HepG2 (cell line): ENCODE data around the gene PGPEP1. TPM values are rescaled to one million over a fixed set of nuclear protein-coding genes. Genes with fewer than 3 reads are reported as not detected.

Source experiments
- ARID2 ChIP-seq: sonication (generic); formaldehyde crosslinking; IDR thresholded peaks from 2 replicates; pipeline ENCODE4 v1.8.1; 2022; ENCODE audit warnings: mild to moderate bottlenecking, missing genetic modification reagents, borderline replicate concordance
- CHD4 ChIP-seq: fragments of 200-600 bp; sonication (generic); IDR thresholded peaks from 2 replicates; pipeline ENCODE4 v1.7.0; 2017; ENCODE audit warnings: mild to moderate bottlenecking, low read length, borderline replicate concordance
- GMEB2 ChIP-seq: IDR thresholded peaks from 2 replicates; pipeline ENCODE4 v1.6.1; 2016; ENCODE audit warnings: missing biosample characterization, missing genetic modification reagents, low read depth
- HNF4G ChIP-seq, 2 experiments: sonication (generic) in 1 of 2; formaldehyde crosslinking in 1 of 2; IDR thresholded peaks; 2 replicates each; pipeline versions ENCODE4 v1.4.0 to v1.6.1; 2011 to 2020; ENCODE audit warnings: borderline replicate concordance in 2 of 2, low read depth in 2 of 2, mild to moderate bottlenecking in 2 of 2, low read length in 1 of 2, missing genetic modification reagents in 1 of 2, moderate library complexity in 1 of 2
- KAT8 ChIP-seq: IDR thresholded peaks from 2 replicates; pipeline ENCODE4 v1.6.1; 2016; ENCODE audit warnings: missing genetic modification reagents, missing compliant biosample characterization
- KDM3A ChIP-seq: IDR thresholded peaks from 2 replicates; pipeline ENCODE4 v1.6.1; 2018; ENCODE audit warnings: low read depth, missing compliant biosample characterization
- NFYB ChIP-seq: sonication (generic); formaldehyde crosslinking; IDR thresholded peaks from 2 replicates; pipeline ENCODE4 v1.4.0; 2020; ENCODE audit warnings: missing genetic modification reagents
- POLR2AphosphoS5 ChIP-seq: IDR thresholded peaks from 2 replicates; pipeline ENCODE4 v1.6.1; 2012; ENCODE audit warnings: low read depth, low read length
- SIN3A ChIP-seq: IDR thresholded peaks from 2 replicates; pipeline ENCODE4 v1.6.1; 2011; ENCODE audit warnings: low read depth, mild to moderate bottlenecking, control low read depth, low read length, borderline replicate concordance
- SMC3 ChIP-seq: IDR thresholded peaks from 2 replicates; pipeline ENCODE4 v1.6.1; 2011; ENCODE audit warnings: low read length, improper control_type of control experiment
- THYN1 ChIP-seq: sonication (generic); formaldehyde crosslinking; IDR thresholded peaks from 2 replicates; pipeline ENCODE4 v1.8.1; 2023; ENCODE audit warnings: low read depth, mild to moderate bottlenecking, moderate library complexity, missing genetic modification reagents, borderline replicate concordance
- ZNF446 ChIP-seq: sonication (generic); formaldehyde crosslinking; IDR thresholded peaks from 2 replicates; pipeline ENCODE4 v1.5.0; 2020; ENCODE audit warnings: mild to moderate bottlenecking, missing genetic modification reagents
- ZNF552 ChIP-seq: sonication (generic); formaldehyde crosslinking; IDR thresholded peaks from 2 replicates; pipeline ENCODE4 v1.9.0; 2022; ENCODE audit warnings: missing genetic modification reagents, mild to moderate bottlenecking, borderline replicate concordance
- ZNF850 ChIP-seq: sonication (generic); formaldehyde crosslinking; conservative IDR thresholded peaks from 2 replicates; pipeline ENCODE4 v1.9.0; 2021; ENCODE audit warnings: mild to moderate bottlenecking, missing genetic modification reagents
- ZSCAN22 ChIP-seq: sonication (generic); formaldehyde crosslinking; IDR thresholded peaks from 2 replicates; pipeline ENCODE4 v1.4.0; 2020; ENCODE audit warnings: mild to moderate bottlenecking, missing genetic modification reagents
- polyA plus RNA-seq, 8 experiments: library from polyadenylated mRNA; depleted of rRNA in 3 of 8; stranded (reverse) in 7 of 8; unstranded in 1 of 8; fragments of >200 nt; fragmentation: Illumina TruSeq in 4 of 8; extraction: Trizol in 4 of 8; gene quantifications; 2 replicates each; pipeline versions ENCODE4 v1.2.1 to v1.2.3, GENCODE V29; 2011 to 2016; ENCODE audit warnings: low read depth in 4 of 8, missing spikeins in 1 of 8, mixed read lengths in 1 of 8; ENCODE audit not compliant: insufficient read depth in 1 of 8
- total RNA-seq, 5 experiments: library from RNA; depleted of rRNA; stranded (reverse); fragments of >200 nt; fragmentation: Illumina TruSeq; extraction: Trizol; gene quantifications; 2 replicates each; pipeline ENCODE4 v1.2.3, GENCODE V29; 2016; ENCODE audit warnings: low read depth in 1 of 5
- TF ChIP-seq, protein P1 (sequence below): sonication (generic); formaldehyde crosslinking; IDR thresholded peaks from 2 replicates; pipeline ENCODE4 v1.4.0; 2020; ENCODE audit warnings: missing genetic modification reagents
- TF ChIP-seq, protein P2 (sequence below): sonication (generic); formaldehyde crosslinking; IDR thresholded peaks from 2 replicates; pipeline ENCODE4 v1.4.0; 2020; ENCODE audit warnings: mild to moderate bottlenecking, missing genetic modification reagents
- TF ChIP-seq, protein P3 (sequence below): sonication (generic); formaldehyde crosslinking; IDR thresholded peaks from 2 replicates; pipeline ENCODE4 v1.5.0; 2020; ENCODE audit warnings: mild to moderate bottlenecking, missing genetic modification reagents

Gene PGPEP1
- total and polyA plus RNA-seq, 2 of the 13 experiments (the other 11 are each of a cell fraction or from before 2014, with no cell fraction given) = 53.1 to 56.6 TPM

- TF ChIP-seq, protein P1, sequence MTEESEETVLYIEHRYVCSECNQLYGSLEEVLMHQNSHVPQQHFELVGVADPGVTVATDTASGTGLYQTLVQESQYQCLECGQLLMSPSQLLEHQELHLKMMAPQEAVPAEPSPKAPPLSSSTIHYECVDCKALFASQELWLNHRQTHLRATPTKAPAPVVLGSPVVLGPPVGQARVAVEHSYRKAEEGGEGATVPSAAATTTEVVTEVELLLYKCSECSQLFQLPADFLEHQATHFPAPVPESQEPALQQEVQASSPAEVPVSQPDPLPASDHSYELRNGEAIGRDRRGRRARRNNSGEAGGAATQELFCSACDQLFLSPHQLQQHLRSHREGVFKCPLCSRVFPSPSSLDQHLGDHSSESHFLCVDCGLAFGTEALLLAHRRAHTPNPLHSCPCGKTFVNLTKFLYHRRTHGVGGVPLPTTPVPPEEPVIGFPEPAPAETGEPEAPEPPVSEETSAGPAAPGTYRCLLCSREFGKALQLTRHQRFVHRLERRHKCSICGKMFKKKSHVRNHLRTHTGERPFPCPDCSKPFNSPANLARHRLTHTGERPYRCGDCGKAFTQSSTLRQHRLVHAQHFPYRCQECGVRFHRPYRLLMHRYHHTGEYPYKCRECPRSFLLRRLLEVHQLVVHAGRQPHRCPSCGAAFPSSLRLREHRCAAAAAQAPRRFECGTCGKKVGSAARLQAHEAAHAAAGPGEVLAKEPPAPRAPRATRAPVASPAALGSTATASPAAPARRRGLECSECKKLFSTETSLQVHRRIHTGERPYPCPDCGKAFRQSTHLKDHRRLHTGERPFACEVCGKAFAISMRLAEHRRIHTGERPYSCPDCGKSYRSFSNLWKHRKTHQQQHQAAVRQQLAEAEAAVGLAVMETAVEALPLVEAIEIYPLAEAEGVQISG (CRISPR knock-in tag) = no peak
- TF ChIP-seq, protein P2, sequence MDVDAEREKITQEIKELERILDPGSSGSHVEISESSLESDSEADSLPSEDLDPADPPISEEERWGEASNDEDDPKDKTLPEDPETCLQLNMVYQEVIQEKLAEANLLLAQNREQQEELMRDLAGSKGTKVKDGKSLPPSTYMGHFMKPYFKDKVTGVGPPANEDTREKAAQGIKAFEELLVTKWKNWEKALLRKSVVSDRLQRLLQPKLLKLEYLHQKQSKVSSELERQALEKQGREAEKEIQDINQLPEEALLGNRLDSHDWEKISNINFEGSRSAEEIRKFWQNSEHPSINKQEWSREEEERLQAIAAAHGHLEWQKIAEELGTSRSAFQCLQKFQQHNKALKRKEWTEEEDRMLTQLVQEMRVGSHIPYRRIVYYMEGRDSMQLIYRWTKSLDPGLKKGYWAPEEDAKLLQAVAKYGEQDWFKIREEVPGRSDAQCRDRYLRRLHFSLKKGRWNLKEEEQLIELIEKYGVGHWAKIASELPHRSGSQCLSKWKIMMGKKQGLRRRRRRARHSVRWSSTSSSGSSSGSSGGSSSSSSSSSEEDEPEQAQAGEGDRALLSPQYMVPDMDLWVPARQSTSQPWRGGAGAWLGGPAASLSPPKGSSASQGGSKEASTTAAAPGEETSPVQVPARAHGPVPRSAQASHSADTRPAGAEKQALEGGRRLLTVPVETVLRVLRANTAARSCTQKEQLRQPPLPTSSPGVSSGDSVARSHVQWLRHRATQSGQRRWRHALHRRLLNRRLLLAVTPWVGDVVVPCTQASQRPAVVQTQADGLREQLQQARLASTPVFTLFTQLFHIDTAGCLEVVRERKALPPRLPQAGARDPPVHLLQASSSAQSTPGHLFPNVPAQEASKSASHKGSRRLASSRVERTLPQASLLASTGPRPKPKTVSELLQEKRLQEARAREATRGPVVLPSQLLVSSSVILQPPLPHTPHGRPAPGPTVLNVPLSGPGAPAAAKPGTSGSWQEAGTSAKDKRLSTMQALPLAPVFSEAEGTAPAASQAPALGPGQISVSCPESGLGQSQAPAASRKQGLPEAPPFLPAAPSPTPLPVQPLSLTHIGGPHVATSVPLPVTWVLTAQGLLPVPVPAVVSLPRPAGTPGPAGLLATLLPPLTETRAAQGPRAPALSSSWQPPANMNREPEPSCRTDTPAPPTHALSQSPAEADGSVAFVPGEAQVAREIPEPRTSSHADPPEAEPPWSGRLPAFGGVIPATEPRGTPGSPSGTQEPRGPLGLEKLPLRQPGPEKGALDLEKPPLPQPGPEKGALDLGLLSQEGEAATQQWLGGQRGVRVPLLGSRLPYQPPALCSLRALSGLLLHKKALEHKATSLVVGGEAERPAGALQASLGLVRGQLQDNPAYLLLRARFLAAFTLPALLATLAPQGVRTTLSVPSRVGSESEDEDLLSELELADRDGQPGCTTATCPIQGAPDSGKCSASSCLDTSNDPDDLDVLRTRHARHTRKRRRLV (CRISPR knock-in tag) = peak; percentile 30; the same call in 1 of the 2 replicates
- TF ChIP-seq KAT8 (CRISPR knock-in tag) = peak; percentile 27; the same call in 1 of the 2 replicates
- peak; percentile 71; the same call in 1 of the 2 replicates for TF ChIP-seq SIN3A
- peak; percentile 49; the same call in 1 of the 2 replicates for TF ChIP-seq HNF4G (IDR thresholded peaks at IDR 0.05; ENCODE audit: borderline replicate concordance, low read depth, low read length)
- no peak for TF ChIP-seq HNF4G (CRISPR knock-in tag; IDR thresholded peaks at IDR 0.05; ENCODE audit: borderline replicate concordance, low read depth)
- TF ChIP-seq ARID2 (CRISPR knock-in tag) = 0 out of 2 replicates have a peak, but pooled peaks have one; percentile 44
- no peak for TF ChIP-seq ZNF552 (CRISPR knock-in tag)
- TF ChIP-seq ZNF446 (CRISPR knock-in tag) = no peak; the same call in 1 of the 2 replicates
- TF ChIP-seq ZNF850 (CRISPR knock-in tag) = no peak
- peak; percentile 18; the same call in 1 of the 2 replicates for TF ChIP-seq POLR2AphosphoS5
- TF ChIP-seq KDM3A = no peak
- peak; percentile 38; the same call in 1 of the 2 replicates for TF ChIP-seq SMC3
- TF ChIP-seq NFYB (CRISPR knock-in tag) = no peak
- no peak for TF ChIP-seq GMEB2 (CRISPR knock-in tag)
- TF ChIP-seq, protein P3, sequence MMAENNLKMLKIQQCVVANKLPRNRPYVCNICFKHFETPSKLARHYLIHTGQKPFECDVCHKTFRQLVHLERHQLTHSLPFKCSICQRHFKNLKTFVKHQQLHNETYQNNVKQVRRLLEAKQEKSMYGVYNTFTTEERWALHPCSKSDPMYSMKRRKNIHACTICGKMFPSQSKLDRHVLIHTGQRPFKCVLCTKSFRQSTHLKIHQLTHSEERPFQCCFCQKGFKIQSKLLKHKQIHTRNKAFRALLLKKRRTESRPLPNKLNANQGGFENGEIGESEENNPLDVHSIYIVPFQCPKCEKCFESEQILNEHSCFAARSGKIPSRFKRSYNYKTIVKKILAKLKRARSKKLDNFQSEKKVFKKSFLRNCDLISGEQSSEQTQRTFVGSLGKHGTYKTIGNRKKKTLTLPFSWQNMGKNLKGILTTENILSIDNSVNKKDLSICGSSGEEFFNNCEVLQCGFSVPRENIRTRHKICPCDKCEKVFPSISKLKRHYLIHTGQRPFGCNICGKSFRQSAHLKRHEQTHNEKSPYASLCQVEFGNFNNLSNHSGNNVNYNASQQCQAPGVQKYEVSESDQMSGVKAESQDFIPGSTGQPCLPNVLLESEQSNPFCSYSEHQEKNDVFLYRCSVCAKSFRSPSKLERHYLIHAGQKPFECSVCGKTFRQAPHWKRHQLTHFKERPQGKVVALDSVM (CRISPR knock-in tag) = 0 out of 2 replicates have a peak, but pooled peaks have one; percentile 8
- TF ChIP-seq THYN1 (CRISPR knock-in tag) = 0 out of 2 replicates have a peak, but pooled peaks have one; percentile 37
- TF ChIP-seq ZSCAN22 (CRISPR knock-in tag) = no peak
- 0 out of 2 replicates have a peak, but pooled peaks have one; percentile 47 for TF ChIP-seq CHD4
Observed at GRCh38 chr19:18322318-18322758, 18.1 kb upstream of the PGPEP1 start (continued).
